ENCODE data around the gene CEP44.
"Not testable (repeated sequence)": the region's sequence is repeated elsewhere in the genome, so short reads cannot be mapped to it uniquely, and the experiment has no call there.

The CEP44 gene

DNA sequence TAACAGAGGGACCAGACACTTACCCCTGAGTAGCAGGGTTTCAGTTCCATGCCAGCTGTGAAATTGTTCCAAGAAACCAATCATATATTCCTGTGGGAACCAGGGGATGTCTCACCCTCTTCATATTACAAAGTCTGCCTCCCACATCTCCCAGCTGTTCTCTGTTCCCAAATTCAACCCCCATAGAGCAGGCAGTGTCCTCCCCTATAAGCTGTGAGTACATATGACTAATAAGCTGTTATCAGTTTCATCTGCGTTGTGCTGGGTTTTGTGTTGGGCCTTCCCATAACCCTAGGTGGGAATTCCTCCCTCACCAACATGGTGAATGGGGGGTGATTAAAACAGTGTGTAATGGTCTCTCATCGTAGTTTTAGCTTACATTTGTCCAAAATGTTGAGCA, 41.0 kb downstream of the CEP44 start:
- no peak for DNase-seq

DNA sequence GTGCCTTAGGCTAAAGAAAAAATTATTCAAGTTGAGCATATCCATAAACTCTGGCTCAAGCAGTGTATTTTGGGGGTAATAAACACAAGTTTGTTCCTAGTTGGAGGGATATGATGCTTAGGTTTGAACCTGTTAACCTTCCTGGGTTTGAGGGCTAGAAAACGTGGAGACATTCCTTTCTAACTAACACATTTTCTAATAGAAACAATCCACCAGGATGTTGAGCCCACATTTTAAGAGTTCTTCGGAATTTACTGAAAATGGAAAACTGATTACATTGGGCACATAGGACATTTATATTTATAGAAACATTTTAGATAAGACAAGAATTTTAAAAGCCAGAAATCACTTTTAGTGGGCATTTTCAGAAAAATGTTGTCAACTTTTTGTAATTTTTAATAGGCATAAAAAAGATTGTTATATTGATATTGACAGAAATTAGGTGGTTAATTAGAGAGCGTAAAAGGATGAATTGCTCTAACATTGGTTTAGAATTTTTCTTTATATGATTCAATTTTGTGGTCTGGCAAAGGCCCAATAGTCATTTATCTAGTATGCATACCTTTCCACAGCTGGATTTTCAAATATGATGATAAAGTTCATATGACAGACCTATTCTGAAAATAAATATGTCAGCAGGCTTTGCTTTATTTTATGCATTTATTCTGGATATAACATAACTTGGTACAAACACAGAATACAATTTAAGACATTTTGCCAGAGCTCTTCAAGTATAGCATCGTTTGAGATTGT, 49.2 kb downstream of the CEP44 start:
- no peak for DNase-seq

GRCh38 chr4:174334628-174335027, 50.9 kb downstream of the CEP44 start:
- DNase-seq: no peak

DNA sequence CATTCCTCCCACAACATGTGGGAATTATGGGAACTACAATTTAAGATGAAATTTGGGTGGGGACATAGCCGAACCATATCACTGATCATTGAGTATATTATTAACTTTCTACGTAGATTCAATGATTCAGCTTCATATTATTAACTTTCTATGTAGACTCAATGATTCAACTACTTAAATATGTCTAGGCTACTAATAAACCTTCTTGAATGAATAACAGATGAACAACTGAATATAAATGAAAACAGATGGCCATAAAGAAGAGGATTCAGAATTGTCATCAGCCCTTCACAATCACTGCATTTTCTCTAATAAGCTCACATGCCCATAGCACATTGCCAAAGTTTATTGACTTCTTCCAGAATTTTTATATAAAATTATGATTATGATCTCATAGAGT, 57.0 kb downstream of the CEP44 start:
- no peak for DNase-seq

DNA sequence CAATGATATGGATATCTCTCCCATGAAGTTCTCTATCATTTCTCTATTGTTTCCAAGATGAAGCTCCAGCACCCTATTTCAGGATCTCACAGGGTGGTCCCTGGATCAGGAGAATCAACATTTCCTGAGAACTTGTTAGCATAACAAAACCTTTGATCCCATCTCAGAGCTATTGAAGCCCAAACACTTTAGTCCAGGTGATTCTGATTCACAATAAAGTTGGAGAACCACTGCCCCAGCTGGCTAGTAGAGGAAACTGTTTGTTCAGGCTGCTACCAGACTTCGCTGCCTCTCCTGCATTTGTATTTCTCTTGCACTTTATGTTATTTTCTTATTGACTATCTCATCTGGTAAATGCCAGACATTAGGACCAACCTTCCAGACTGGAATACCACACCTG, 65.4 kb downstream of the CEP44 start:
- no peak for DNase-seq

DNA sequence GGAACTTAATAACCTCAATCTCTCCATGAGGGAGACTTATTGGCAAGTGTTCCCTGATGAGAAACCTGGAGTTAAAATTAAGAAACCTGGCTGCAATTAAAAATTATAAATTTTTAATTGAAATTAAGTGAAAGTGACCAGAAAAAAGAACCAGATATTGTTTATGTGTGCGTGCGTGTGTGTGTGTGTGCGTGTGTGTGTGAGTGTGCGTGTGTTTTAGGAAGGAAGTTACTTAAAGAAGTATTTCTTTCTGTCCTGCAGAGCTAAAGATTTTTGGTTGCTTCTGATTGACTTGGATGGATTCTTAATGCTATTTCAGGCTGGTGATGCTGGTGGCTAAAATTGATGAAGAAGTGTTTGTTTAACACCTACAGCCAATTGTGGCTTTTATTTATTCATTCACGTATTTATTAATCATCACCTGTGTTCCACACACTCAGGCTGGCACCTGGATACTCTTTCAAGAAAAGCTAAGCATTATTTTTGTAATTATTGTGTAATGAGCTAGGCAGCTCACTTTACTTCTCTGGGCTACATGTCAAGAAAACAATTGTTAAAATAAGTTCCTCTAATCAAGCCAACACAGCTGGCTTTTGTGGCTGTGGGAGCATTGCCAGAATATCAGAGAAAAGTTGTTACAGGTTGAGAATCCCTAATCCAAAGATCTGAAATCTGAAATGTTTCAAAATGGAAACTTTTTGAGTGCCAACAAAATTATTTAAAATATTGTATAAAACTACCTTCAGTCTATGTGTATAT, 68.5 kb downstream of the CEP44 start:
- DNase-seq: no peak

GRCh38 chr4:174357321-174357720, 73.6 kb downstream of the CEP44 start:
- DNase-seq: no peak

- no peak for DNase-seq
These were observed 74.7 kb downstream of the CEP44 start for GRCh38 chr4:174358410-174358809.

DNA sequence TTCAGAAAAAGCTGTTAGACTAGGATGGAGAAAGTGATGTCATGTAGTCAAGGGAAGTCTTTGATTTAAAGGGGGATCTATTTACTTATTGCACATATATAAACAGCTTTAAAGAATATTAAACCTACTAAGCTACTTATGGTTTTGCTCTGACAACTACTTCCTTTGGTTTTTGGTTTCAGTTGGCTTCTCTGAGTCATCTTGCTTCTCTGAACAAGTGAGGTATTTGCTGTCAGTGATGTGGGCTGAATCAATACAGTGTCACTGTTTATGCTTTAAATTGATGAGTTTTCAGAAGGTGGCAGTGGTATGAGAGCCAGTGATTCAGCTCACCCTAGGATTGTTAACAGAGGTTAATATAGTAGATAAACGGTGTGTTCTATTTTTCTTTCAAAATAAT, 75.1 kb downstream of the CEP44 start:
- no peak for DNase-seq

DNA sequence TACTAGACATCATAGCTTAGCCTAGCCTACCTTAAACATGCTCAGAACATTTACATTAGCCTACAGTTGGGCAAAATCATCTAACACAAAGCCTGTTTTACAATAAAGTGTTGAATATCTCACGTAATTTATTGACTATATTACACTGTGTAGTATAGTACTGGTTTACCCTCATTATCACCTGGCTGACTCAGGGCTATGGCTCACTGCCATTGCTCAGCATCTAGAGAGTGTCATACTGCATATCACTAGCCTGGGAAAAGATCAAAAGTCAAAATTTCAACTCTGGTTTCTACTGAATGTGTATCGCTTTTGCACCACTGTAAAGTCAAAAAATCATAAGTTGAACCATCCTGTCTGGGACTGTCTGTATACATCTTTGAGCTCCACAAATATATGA, 78.6 kb downstream of the CEP44 start:
- no peak for DNase-seq

DNA sequence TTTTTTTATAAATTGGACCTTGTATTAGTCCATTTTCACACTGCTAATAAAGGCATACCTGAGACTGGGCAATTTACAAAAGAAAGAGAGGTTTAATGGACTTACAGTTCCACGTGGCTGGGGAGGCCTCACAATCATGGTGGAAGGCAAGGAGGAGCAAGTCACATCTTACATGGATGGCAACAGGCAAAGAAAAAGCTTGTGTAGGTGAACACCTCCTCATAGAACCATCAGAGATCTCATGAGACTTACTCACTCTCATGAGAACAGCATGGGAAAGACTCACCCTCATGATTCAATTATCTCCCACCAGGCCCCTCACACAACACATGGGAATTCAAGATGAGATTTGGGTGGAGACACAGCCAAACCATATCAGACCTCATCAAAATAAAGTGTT, 80.1 kb downstream of the CEP44 start:
- DNase-seq: not testable (repeated sequence)

- no peak for DNase-seq
These were observed 81.4 kb downstream of the CEP44 start for GRCh38 chr4:174365018-174365587.

- no peak for DNase-seq
These were observed 86.3 kb downstream of the CEP44 start for GRCh38 chr4:174369985-174370384.

DNA sequence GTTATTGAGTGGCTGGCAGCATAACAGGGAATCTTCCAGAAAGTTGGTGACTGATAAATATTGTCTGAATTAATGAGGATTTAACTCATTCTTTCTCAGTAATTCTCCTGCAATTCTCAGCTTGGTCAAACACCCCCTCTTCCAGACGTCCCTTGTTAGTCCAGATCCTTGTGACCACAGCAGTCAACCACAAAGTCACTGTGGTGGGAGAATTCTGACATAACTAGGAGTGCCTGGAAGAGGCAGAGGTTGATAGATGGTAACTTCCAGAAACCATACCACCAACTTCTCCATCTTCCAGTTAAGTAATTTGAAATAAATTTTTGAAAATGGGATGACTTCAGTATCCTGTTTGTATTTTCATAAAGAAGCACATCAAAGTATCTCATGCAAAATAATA, 90.1 kb downstream of the CEP44 start:
- no peak for DNase-seq

- DNase-seq: no peak
These were observed 91.7 kb downstream of the CEP44 start for GRCh38 chr4:174375422-174375821.

- DNase-seq: no peak
These were observed 93.9 kb downstream of the CEP44 start for GRCh38 chr4:174377613-174378012.

- no peak for DNase-seq
These were observed 95.2 kb downstream of the CEP44 start for GRCh38 chr4:174378951-174379350.

- DNase-seq: not testable (repeated sequence)
These were observed 96.5 kb downstream of the CEP44 start for GRCh38 chr4:174380206-174380605.

DNA sequence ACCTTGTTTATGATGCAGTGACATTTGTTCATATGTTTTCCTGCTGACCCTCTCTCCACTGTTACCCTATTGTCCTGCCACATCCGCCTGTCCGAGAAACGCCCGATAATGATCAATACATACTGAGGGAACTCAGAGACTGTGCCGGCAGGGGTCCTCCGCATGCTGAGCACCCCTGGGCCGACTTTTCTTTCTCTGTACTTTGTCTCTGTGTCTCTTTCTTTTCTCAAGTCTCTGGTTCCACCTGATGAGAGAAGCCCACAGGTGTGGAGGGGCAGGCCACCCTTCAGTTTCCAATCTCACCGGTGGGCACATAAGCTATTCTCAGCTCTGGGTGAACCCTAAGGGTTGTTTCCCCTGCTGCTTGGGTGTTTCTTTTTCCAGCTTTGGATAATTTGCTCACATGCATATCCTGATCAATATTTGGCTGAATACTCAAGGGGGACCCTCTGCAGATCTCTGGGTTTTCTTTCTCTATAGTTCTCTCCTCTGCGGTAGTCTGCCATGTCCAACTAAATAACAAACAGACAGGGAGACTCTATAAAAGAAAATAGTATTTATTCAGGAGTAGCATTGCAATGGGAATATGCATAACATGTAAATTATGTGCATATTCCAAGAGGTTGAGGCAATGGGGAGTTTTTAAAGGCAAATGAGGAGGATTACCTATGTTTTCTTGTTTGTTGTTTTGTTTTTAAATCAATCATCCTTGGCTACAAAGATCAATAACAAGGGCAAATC, 97.2 kb downstream of the CEP44 start:
- DNase-seq: no peak

DNA sequence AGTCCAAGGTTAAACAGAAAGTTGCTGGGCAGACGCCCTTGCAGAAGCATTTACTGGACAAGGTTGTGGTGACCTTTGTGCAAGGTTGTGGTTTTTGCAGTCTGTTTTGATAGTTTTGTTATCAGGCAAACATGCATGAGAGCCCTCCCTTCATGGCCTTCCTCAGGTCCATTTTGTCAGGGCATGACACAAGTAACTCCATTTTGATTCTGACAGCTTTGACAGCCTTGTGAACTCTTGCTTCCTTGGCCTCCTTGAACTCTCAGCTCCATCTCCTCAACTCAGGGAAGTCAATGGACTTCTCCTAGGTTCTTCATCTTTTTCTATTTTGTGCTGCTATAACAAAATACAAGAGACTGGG, 97.7 kb downstream of the CEP44 start:
- DNase-seq: no peak
